Measurements from ENCODE around the gene TBC1D1. TPM values are rescaled to one million over a fixed set of nuclear protein-coding genes. Genes with fewer than 3 reads are reported as not detected.

Gene TBC1D1
- total RNA-seq, 1 experiment from 2014 or later, result 106 TPM

GRCh38 chr4:38092701-38093100 is 201.8 kb downstream of the TBC1D1 start:
- no peaks in the 10 kb centered on the region for H3K27me3 ChIP-seq (ENCODE audit: insufficient read depth, low read depth)
- no peaks in the 10 kb centered on the region for H4K20me1 ChIP-seq (ENCODE audit: insufficient read depth)
- H2AFZ ChIP-seq, result no peak overlapping the region
- no peak for DNase-seq
- intact Hi-C loops (cut with micrococcal nuclease; ENCODE audit: unreplicated experiment), result no loop called here
- ChIA-PET CTCF (no interaction called here), POLR2A (ENCODE audit: unreplicated experiment) (no interaction called here)
- no peak overlapping the region for H3K4me3 ChIP-seq
- H3K9me2 ChIP-seq (ENCODE audit: insufficient read depth), result no peaks in the 10 kb centered on the region; the same call in 1 of the 2 replicates
- no peak overlapping the region for H3K4me2 ChIP-seq
- H3F3A ChIP-seq (ENCODE audit: insufficient read depth, low read depth), result peaks cover 6% of the 10 kb centered on the region; the same call in 1 of the 2 replicates
- H3K9me3 ChIP-seq (ENCODE audit: insufficient read depth, low read depth), result no peaks in the 10 kb centered on the region
- TF ChIP-seq, protein P1, sequence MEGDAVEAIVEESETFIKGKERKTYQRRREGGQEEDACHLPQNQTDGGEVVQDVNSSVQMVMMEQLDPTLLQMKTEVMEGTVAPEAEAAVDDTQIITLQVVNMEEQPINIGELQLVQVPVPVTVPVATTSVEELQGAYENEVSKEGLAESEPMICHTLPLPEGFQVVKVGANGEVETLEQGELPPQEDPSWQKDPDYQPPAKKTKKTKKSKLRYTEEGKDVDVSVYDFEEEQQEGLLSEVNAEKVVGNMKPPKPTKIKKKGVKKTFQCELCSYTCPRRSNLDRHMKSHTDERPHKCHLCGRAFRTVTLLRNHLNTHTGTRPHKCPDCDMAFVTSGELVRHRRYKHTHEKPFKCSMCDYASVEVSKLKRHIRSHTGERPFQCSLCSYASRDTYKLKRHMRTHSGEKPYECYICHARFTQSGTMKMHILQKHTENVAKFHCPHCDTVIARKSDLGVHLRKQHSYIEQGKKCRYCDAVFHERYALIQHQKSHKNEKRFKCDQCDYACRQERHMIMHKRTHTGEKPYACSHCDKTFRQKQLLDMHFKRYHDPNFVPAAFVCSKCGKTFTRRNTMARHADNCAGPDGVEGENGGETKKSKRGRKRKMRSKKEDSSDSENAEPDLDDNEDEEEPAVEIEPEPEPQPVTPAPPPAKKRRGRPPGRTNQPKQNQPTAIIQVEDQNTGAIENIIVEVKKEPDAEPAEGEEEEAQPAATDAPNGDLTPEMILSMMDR (conservative IDR thresholded peaks at IDR 0.05), result no peak
- no peak for TF ChIP-seq EZH2 (IDR thresholded peaks at IDR 0.05; ENCODE audit: low read depth)
- H3K36me3 ChIP-seq (ENCODE audit: low read depth), result 0 out of 2 replicates have a peak, but pooled peaks cover 6% of the 10 kb centered on the region
- H3K4me1 ChIP-seq (replicated peaks; ENCODE audit: insufficient read depth), result peaks cover 13% of the 10 kb centered on the region; the same call in 1 of the 2 replicates
- BruUV-seq (replicated peaks), result no TSS peak
- H3K27ac ChIP-seq, result no peak overlapping the region
- no peaks in the 10 kb centered on the region for H3K79me2 ChIP-seq (ENCODE audit: low read depth)

GRCh38 chr4:38094419-38094818 is 203.5 kb downstream of the TBC1D1 start:
- H3K4me3 ChIP-seq, result no peak overlapping the region
- TF ChIP-seq, protein P1 (conservative IDR thresholded peaks at IDR 0.05), result no peak
- TF ChIP-seq EZH2 (IDR thresholded peaks at IDR 0.05; ENCODE audit: low read depth), result no peak
- H3K36me3 ChIP-seq (ENCODE audit: low read depth), result 0 out of 2 replicates have a peak, but pooled peaks cover 6% of the 10 kb centered on the region
- peaks cover 13% of the 10 kb centered on the region; the same call in 1 of the 2 replicates for H3K4me1 ChIP-seq (replicated peaks; ENCODE audit: insufficient read depth)
- H2AFZ ChIP-seq, result no peak overlapping the region
- no peak overlapping the region for H3K27ac ChIP-seq
- intact Hi-C loops (cut with micrococcal nuclease; ENCODE audit: unreplicated experiment), result no loop called here
- ChIA-PET POLR2A (ENCODE audit: unreplicated experiment) (no interaction called here), CTCF (no interaction called here)
- H3K4me2 ChIP-seq, result no peak overlapping the region
- H3K79me2 ChIP-seq (ENCODE audit: low read depth), result no peaks in the 10 kb centered on the region
- no peaks in the 10 kb centered on the region for H3K9me3 ChIP-seq (ENCODE audit: insufficient read depth, low read depth)
- H4K20me1 ChIP-seq (ENCODE audit: insufficient read depth), result no peaks in the 10 kb centered on the region
- H3K9me2 ChIP-seq (ENCODE audit: insufficient read depth), result no peaks in the 10 kb centered on the region; the same call in 1 of the 2 replicates
- BruUV-seq (replicated peaks), result no TSS peak
- H3F3A ChIP-seq (ENCODE audit: insufficient read depth, low read depth), result peaks cover 6% of the 10 kb centered on the region; the same call in 1 of the 2 replicates
- no peaks in the 10 kb centered on the region for H3K27me3 ChIP-seq (ENCODE audit: insufficient read depth, low read depth)
- DNase-seq, result no peak

DNA sequence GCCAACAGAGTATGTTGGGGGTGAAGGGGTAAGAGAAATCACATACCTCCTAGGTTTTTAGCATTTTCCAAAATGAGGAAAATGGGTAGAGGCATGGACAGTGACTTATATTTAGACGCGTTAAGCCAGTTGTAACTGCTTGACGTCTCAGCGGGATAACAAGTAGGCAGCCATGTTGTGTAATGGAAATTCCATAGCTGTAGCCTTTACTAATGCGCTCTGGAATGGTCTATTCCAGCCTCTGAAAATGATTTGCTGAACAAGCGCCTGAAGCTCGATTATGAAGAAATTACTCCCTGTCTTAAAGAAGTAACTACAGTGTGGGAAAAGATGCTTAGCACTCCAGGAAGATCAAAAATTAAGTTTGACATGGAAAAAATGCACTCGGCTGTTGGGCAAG is 204.8 kb downstream of the TBC1D1 start:
- no peak overlapping the region for H2AFZ ChIP-seq
- intact Hi-C loops (cut with micrococcal nuclease; ENCODE audit: unreplicated experiment), result no loop called here
- H3K79me2 ChIP-seq (ENCODE audit: low read depth), result no peaks in the 10 kb centered on the region
- no peak overlapping the region for H3K4me2 ChIP-seq
- ChIA-PET POLR2A (ENCODE audit: unreplicated experiment) (no interaction called here), CTCF (no interaction called here)
- DNase-seq, result no peak
- H4K20me1 ChIP-seq (ENCODE audit: insufficient read depth), result no peaks in the 10 kb centered on the region
- no peak overlapping the region for H3K27ac ChIP-seq
- peaks cover 13% of the 10 kb centered on the region; the same call in 1 of the 2 replicates for H3K4me1 ChIP-seq (replicated peaks; ENCODE audit: insufficient read depth)
- no peak overlapping the region for H3K4me3 ChIP-seq
- H3F3A ChIP-seq (ENCODE audit: insufficient read depth, low read depth), result peaks cover 6% of the 10 kb centered on the region; the same call in 1 of the 2 replicates
- 0 out of 2 replicates have a peak, but pooled peaks cover 6% of the 10 kb centered on the region for H3K36me3 ChIP-seq (ENCODE audit: low read depth)
- TF ChIP-seq, protein P1 (conservative IDR thresholded peaks at IDR 0.05), result no peak
- TF ChIP-seq EZH2 (IDR thresholded peaks at IDR 0.05; ENCODE audit: low read depth), result no peak
- H3K27me3 ChIP-seq (ENCODE audit: insufficient read depth, low read depth), result no peaks in the 10 kb centered on the region
- BruUV-seq (replicated peaks), result no TSS peak
- no peaks in the 10 kb centered on the region; the same call in 1 of the 2 replicates for H3K9me2 ChIP-seq (ENCODE audit: insufficient read depth)
- H3K9me3 ChIP-seq (ENCODE audit: insufficient read depth, low read depth), result no peaks in the 10 kb centered on the region

All from PC-9 (cell line).